Neural progenitor cell (in vitro differentiated cells): Measurements from ENCODE around the gene KAZN. TPM values are rescaled to one million over a fixed set of nuclear protein-coding genes. Genes with fewer than 3 reads are reported as not detected.

Experiments
- DNase-seq: peaks from one replicate; pipeline ENCODE4 v3.0.0-alpha.2; 2016; ENCODE audit warnings: low spot score
- H2AFZ ChIP-seq: fragments of 200-600 bp; sonication (generic); replicated peaks from 2 replicates; pipeline ENCODE4 v1.6.1; 2016; ENCODE audit warnings: antibody characterized with exemption
- H3F3A ChIP-seq: fragments of 200-600 bp; sonication (generic); 2 replicates; pipeline ENCODE4 v1.6.1; 2016; ENCODE audit warnings: antibody characterized with exemption, low read depth
- H3K27ac ChIP-seq: fragments of 200-600 bp; sonication (generic); 2 replicates; pipeline ENCODE4 v1.5.1; 2016; ENCODE audit warnings: mild to moderate bottlenecking
- H3K27me3 ChIP-seq: fragments of 200-600 bp; sonication (generic); 2 replicates; pipeline ENCODE4 v1.6.1; 2016; ENCODE audit warnings: mild to moderate bottlenecking, moderate library complexity
- H3K36me3 ChIP-seq: fragments of 200-600 bp; sonication (generic); 2 replicates; pipeline ENCODE4 v1.5.1; 2016
- H3K4me1 ChIP-seq: fragments of 200-600 bp; sonication (generic); 2 replicates; pipeline ENCODE4 v1.6.1; 2016; ENCODE audit warnings: mixed run types
- H3K4me2 ChIP-seq: fragments of 200-600 bp; sonication (generic); 2 replicates; pipeline ENCODE4 v1.6.1; 2016
- H3K4me3 ChIP-seq: fragments of 200-600 bp; sonication (generic); 2 replicates; pipeline ENCODE4 v1.5.1; 2016
- H3K79me2 ChIP-seq: fragments of 200-600 bp; sonication (generic); 2 replicates; pipeline ENCODE4 v1.6.1; 2016; ENCODE audit warnings: low read depth
- H3K9ac ChIP-seq: fragments of 200-600 bp; sonication (generic); 2 replicates; pipeline ENCODE4 v1.6.1; 2016
- H3K9me3 ChIP-seq: fragments of 200-600 bp; sonication (generic); 2 replicates; pipeline ENCODE4 v1.5.1; 2016; ENCODE audit warnings: low read depth
- H4K20me1 ChIP-seq: fragments of 200-600 bp; sonication (generic); 2 replicates; pipeline ENCODE4 v1.6.1; 2016; ENCODE audit warnings: low read depth
- H3K27ac Mint-ChIP-seq: 3 replicates; pipeline ENCODE4 v1.8.0; 2021; ENCODE audit warnings: mixed read lengths
- H3K27me3 Mint-ChIP-seq: 2 replicates; pipeline ENCODE4 v1.8.0; 2022; ENCODE audit warnings: low read depth, mild to moderate bottlenecking, inconsistent platforms, moderate library complexity, mixed read lengths; ENCODE audit not compliant: insufficient read depth
- H3K36me3 Mint-ChIP-seq: 3 replicates; pipeline ENCODE4 v1.8.0; 2021; ENCODE audit warnings: mixed read lengths
- H3K4me1 Mint-ChIP-seq: 3 replicates; pipeline ENCODE4 v1.8.0; 2021; ENCODE audit warnings: mixed read lengths
- H3K4me3 Mint-ChIP-seq: 3 replicates; pipeline ENCODE4 v1.8.0; 2021; ENCODE audit warnings: mild to moderate bottlenecking, moderate library complexity, mixed read lengths
- H3K9me3 Mint-ChIP-seq: 3 replicates; pipeline ENCODE4 v1.8.0; 2020; ENCODE audit warnings: mixed read lengths
- CTCF ChIP-seq: fragments of 200-600 bp; sonication (generic); IDR thresholded peaks from 2 replicates; pipeline ENCODE4 v1.5.1; 2017; ENCODE audit warnings: antibody characterized with exemption, mild to moderate bottlenecking
- EZH2 ChIP-seq: fragments of 200-600 bp; sonication (generic); IDR thresholded peaks from 2 replicates; pipeline ENCODE4 v1.6.1; 2017; ENCODE audit warnings: antibody characterized with exemption, mild to moderate bottlenecking, moderate library complexity
- EZH2phosphoT487 ChIP-seq: fragments of 200-600 bp; sonication (generic); IDR thresholded peaks from 2 replicates; pipeline ENCODE4 v1.6.1; 2017; ENCODE audit warnings: antibody characterized with exemption
- total RNA-seq: library from RNA; depleted of rRNA; stranded (reverse); fragments of >200 nt; gene quantifications from 2 replicates; pipeline ENCODE4 v1.2.3, GENCODE V29; 2015; ENCODE audit warnings: low replicate concordance

Gene KAZN
- total RNA-seq, 1 donor from 2014 or later = 6.1 TPM

- no peak overlapping the region for H3K9ac ChIP-seq
- no peaks in the 10 kb centered on the region for H3K36me3 ChIP-seq
- peaks cover 2% of the 10 kb centered on the region for H3K36me3 Mint-ChIP-seq
- H3K79me2 ChIP-seq = no peaks in the 10 kb centered on the region
- H3K9me3 ChIP-seq = no peaks in the 10 kb centered on the region
- H3K27ac Mint-ChIP-seq = no peak overlapping the region
- DNase-seq = no peak
- TF ChIP-seq EZH2phosphoT487 = no peak
- TF ChIP-seq EZH2 = no peak
- TF ChIP-seq CTCF = no peak
- no peaks in the 10 kb centered on the region for H3K27me3 ChIP-seq
- no peak overlapping the region for H3K4me3 ChIP-seq
- peaks cover 14% of the 10 kb centered on the region for H3K4me1 Mint-ChIP-seq
- H3K27me3 Mint-ChIP-seq = peaks cover 4% of the 10 kb centered on the region
- no peak overlapping the region for H2AFZ ChIP-seq
- H3F3A ChIP-seq = no peaks in the 10 kb centered on the region
- H3K27ac ChIP-seq = no peak overlapping the region
- no peaks in the 10 kb centered on the region for H4K20me1 ChIP-seq
- H3K4me1 ChIP-seq = no peaks in the 10 kb centered on the region
- no peak overlapping the region for H3K4me3 Mint-ChIP-seq
- peaks cover 3% of the 10 kb centered on the region for H3K9me3 Mint-ChIP-seq
- H3K4me2 ChIP-seq = no peak overlapping the region
These were observed 250.6 kb downstream of the KAZN start for GRCh38 chr1:14849038-14849437.

DNA sequence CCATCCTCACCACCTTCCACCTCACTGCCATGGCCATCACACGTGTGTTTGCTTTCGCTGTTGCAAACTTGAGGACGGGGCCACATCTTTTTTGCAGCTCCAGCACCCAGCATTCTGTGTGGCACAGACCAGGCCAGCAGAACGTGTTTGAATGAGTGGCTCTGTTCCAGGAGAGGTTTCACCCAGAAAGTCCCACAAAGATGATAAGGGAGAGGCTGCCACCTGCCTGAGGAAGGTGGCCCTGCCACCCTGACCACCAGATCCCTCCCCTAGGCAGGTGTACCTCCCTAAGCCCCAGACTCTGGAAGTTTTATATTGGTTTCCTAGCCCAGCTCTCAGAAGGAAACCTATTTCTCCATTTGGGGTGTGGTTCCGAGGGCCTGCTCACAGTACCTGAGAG is 252.1 kb downstream of the KAZN start:
- H3K4me1 ChIP-seq = no peaks in the 10 kb centered on the region
- no peaks in the 10 kb centered on the region for H3K27me3 ChIP-seq
- no peak overlapping the region for H2AFZ ChIP-seq
- H3K4me2 ChIP-seq = no peak overlapping the region
- no peak for DNase-seq
- H3K79me2 ChIP-seq = no peaks in the 10 kb centered on the region
- no peaks in the 10 kb centered on the region for H3K9me3 ChIP-seq
- Mint-ChIP-seq H3K36me3 (peaks cover 2% of the 10 kb centered on the region), H3K4me1 (peaks cover 15% of the 10 kb centered on the region), H3K9me3 (no peaks in the 10 kb centered on the region), H3K4me3 (no peak overlapping the region), H3K27me3 (peaks cover 6% of the 10 kb centered on the region), H3K27ac (no peak overlapping the region)
- no peak for TF ChIP-seq EZH2phosphoT487
- TF ChIP-seq CTCF = peak; percentile 36
- TF ChIP-seq EZH2 = no peak
- no peak overlapping the region for H3K4me3 ChIP-seq
- H4K20me1 ChIP-seq = peaks cover 3% of the 10 kb centered on the region
- H3K9ac ChIP-seq = no peak overlapping the region
- no peak overlapping the region for H3K27ac ChIP-seq
- no peaks in the 10 kb centered on the region for H3K36me3 ChIP-seq
- H3F3A ChIP-seq = no peaks in the 10 kb centered on the region

GRCh38 chr1:14851760-14852159 is 253.3 kb downstream of the KAZN start:
- Histone ChIP-seq H3K36me3 (no peaks in the 10 kb centered on the region), H3K27me3 (no peaks in the 10 kb centered on the region), H3K27ac (no peak overlapping the region), H4K20me1 (peaks cover 3% of the 10 kb centered on the region), H3K79me2 (no peaks in the 10 kb centered on the region), H2AFZ (no peak overlapping the region), H3K9me3 (no peaks in the 10 kb centered on the region), H3F3A (no peaks in the 10 kb centered on the region), H3K4me3 (no peak overlapping the region), H3K9ac (no peak overlapping the region), H3K4me2 (no peak overlapping the region), H3K4me1 (peaks cover 3% of the 10 kb centered on the region)
- no peak for TF ChIP-seq CTCF
- no peak for TF ChIP-seq EZH2phosphoT487
- TF ChIP-seq EZH2 = no peak
- Mint-ChIP-seq H3K36me3 (peaks cover 2% of the 10 kb centered on the region), H3K27me3 (peaks cover 6% of the 10 kb centered on the region), H3K4me1 (peaks cover 25% of the 10 kb centered on the region), H3K4me3 (no peak overlapping the region), H3K9me3 (no peaks in the 10 kb centered on the region), H3K27ac (no peak overlapping the region)
- no peak for DNase-seq
